ENCODE measurements around the gene TDO2. TPM values are rescaled to one million over a fixed set of nuclear protein-coding genes. Genes with fewer than 3 reads are reported as not detected.

Gene TDO2
- total and polyA plus RNA-seq, 2 donors (not counting 1 experiment from before 2014, with no cell fraction given): 0.26 to 1.5 TPM

GRCh38 chr4:155883895-155884294 lies 19.6 kb upstream of the TDO2 start:
- no peak overlapping the region for H3K27ac ChIP-seq (ENCODE audit: insufficient read depth, low read length)
- no peak overlapping the region for H3K4me2 ChIP-seq (ENCODE audit: extremely low read depth, insufficient read depth, low read length)
- H3K9me3 ChIP-seq (ENCODE audit: control insufficient read depth, insufficient read depth, low read depth, low read length): no peaks in the 10 kb centered on the region
- H2AFZ ChIP-seq (ENCODE audit: low read length): no peak overlapping the region
- no peaks in the 10 kb centered on the region for H3K36me3 ChIP-seq (ENCODE audit: control insufficient read depth, insufficient read depth, low read length)
- no peak for TF ChIP-seq CTCF (conservative IDR thresholded peaks at IDR 0.05 in 1 of 2, IDR thresholded peaks at IDR 0.05 in 1 of 2; ENCODE audit: low read depth in 1 of 2, low read length in 2 of 2)
- no peak for TF ChIP-seq EZH2 (IDR thresholded peaks at IDR 0.05; ENCODE audit: low read length, missing control alignments)
- H3K4me1 ChIP-seq (ENCODE audit: control insufficient read depth, extremely low read depth, insufficient read depth, low read length): no peaks in the 10 kb centered on the region
- no peak overlapping the region for H3K9ac ChIP-seq (ENCODE audit: insufficient read depth, low read length)
- DNase-seq (ENCODE audit: low read depth in 2 of 2): no peak
- H4K20me1 ChIP-seq (ENCODE audit: control insufficient read depth, extremely low read depth, insufficient read depth, low read length): no peaks in the 10 kb centered on the region
- H3K4me3 ChIP-seq (replicated peaks in 1 of 4; ENCODE audit: control extremely low read depth in 1 of 4, insufficient read depth in 1 of 4, low read depth in 3 of 4, low read length in 4 of 4): no peak overlapping the region
- H3K27me3 ChIP-seq (ENCODE audit: control insufficient read depth, insufficient read depth, low read length): no peaks in the 10 kb centered on the region
- H3K79me2 ChIP-seq (ENCODE audit: control insufficient read depth, insufficient read depth, low read length): no peaks in the 10 kb centered on the region

GRCh38 chr4:155885666-155886065 lies 17.8 kb upstream of the TDO2 start:
- H3K4me2 ChIP-seq (ENCODE audit: extremely low read depth, insufficient read depth, low read length): no peak overlapping the region
- TF ChIP-seq EZH2 (IDR thresholded peaks at IDR 0.05; ENCODE audit: low read length, missing control alignments): no peak
- no peak for TF ChIP-seq CTCF (conservative IDR thresholded peaks at IDR 0.05 in 1 of 2, IDR thresholded peaks at IDR 0.05 in 1 of 2; ENCODE audit: low read depth in 1 of 2, low read length in 2 of 2)

GRCh38 chr4:155887045-155887444 lies 16.5 kb upstream of the TDO2 start:
- H3K4me2 ChIP-seq (ENCODE audit: extremely low read depth, insufficient read depth, low read length): no peak overlapping the region
- H2AFZ ChIP-seq (ENCODE audit: low read length): no peak overlapping the region
- TF ChIP-seq CTCF (conservative IDR thresholded peaks at IDR 0.05 in 1 of 2, IDR thresholded peaks at IDR 0.05 in 1 of 2; ENCODE audit: low read depth in 1 of 2, low read length in 2 of 2) (no peak), EZH2 (IDR thresholded peaks at IDR 0.05; ENCODE audit: low read length, missing control alignments) (no peak)
- H3K79me2 ChIP-seq (ENCODE audit: control insufficient read depth, insufficient read depth, low read length): no peaks in the 10 kb centered on the region
- H3K4me3 ChIP-seq (replicated peaks in 1 of 4; ENCODE audit: control extremely low read depth in 1 of 4, insufficient read depth in 1 of 4, low read depth in 3 of 4, low read length in 4 of 4): no peak overlapping the region
- no peak overlapping the region for H3K9ac ChIP-seq (ENCODE audit: insufficient read depth, low read length)
- no peaks in the 10 kb centered on the region for H4K20me1 ChIP-seq (ENCODE audit: control insufficient read depth, extremely low read depth, insufficient read depth, low read length)
- H3K27ac ChIP-seq (ENCODE audit: insufficient read depth, low read length): no peak overlapping the region
- peaks cover 3% of the 10 kb centered on the region for H3K4me1 ChIP-seq (ENCODE audit: control insufficient read depth, extremely low read depth, insufficient read depth, low read length)
- no peak for DNase-seq (ENCODE audit: low read depth in 2 of 2)
- H3K36me3 ChIP-seq (ENCODE audit: control insufficient read depth, insufficient read depth, low read length): no peaks in the 10 kb centered on the region
- no peaks in the 10 kb centered on the region for H3K27me3 ChIP-seq (ENCODE audit: control insufficient read depth, insufficient read depth, low read length)
- no peaks in the 10 kb centered on the region for H3K9me3 ChIP-seq (ENCODE audit: control insufficient read depth, insufficient read depth, low read depth, low read length)

More at GRCh38 chr4:155885666-155886065, 17.8 kb upstream of the TDO2 start:
- H4K20me1 ChIP-seq (ENCODE audit: control insufficient read depth, extremely low read depth, insufficient read depth, low read length): no peaks in the 10 kb centered on the region
- H3K4me3 ChIP-seq (replicated peaks in 1 of 4; ENCODE audit: control extremely low read depth in 1 of 4, insufficient read depth in 1 of 4, low read depth in 3 of 4, low read length in 4 of 4): no peak overlapping the region
- no peaks in the 10 kb centered on the region for H3K36me3 ChIP-seq (ENCODE audit: control insufficient read depth, insufficient read depth, low read length)
- no peaks in the 10 kb centered on the region for H3K79me2 ChIP-seq (ENCODE audit: control insufficient read depth, insufficient read depth, low read length)
- H3K9me3 ChIP-seq (ENCODE audit: control insufficient read depth, insufficient read depth, low read depth, low read length): no peaks in the 10 kb centered on the region
- no peak overlapping the region for H2AFZ ChIP-seq (ENCODE audit: low read length)
- no peaks in the 10 kb centered on the region for H3K27me3 ChIP-seq (ENCODE audit: control insufficient read depth, insufficient read depth, low read length)
- H3K9ac ChIP-seq (ENCODE audit: insufficient read depth, low read length): no peak overlapping the region
- H3K27ac ChIP-seq (ENCODE audit: insufficient read depth, low read length): no peak overlapping the region
- H3K4me1 ChIP-seq (ENCODE audit: control insufficient read depth, extremely low read depth, insufficient read depth, low read length): peaks cover 3% of the 10 kb centered on the region
- peak in 1 of 2 donors; percentile 55 for DNase-seq (ENCODE audit: low read depth in 2 of 2)

All from fibroblast of lung (primary cell).